K562 (cell line): ENCODE data around the gene ERAL1. TPM values are rescaled to one million over a fixed set of nuclear protein-coding genes. Genes with fewer than 3 reads are reported as not detected.

Source experiments
- ATAC-seq: fragments of 200-7000 bp; cut with Tn5 transposase; 3 replicates; pipeline ENCODE4 v1.9.1; 2020; ENCODE audit warnings: moderate library complexity
- Bru-seq: library from RNA; stranded (reverse); fragments of 400-500 nt; gene quantifications from one replicate; lab custom pipeline; 2021; lab: Mats Ljungman, UMichigan
- BruChase-seq, 2 experiments: library from RNA; stranded (reverse); fragments of 400-500 nt; gene quantifications; one replicate each; lab custom pipeline; 2021; lab: Mats Ljungman, UMichigan
- BruUV-seq: library from RNA; stranded (reverse); fragments of 400-500 nt; replicated peaks from 2 replicates; lab custom pipeline; 2021; lab: Mats Ljungman, UMichigan
- CTCF ChIA-PET: fragments of 300-600 bp; formaldehyde crosslinking; extraction: SDS; loops from one replicate; lab custom pipeline; 2021; ENCODE audit warnings: low intra/inter-chr PET ratio; lab: Yijun Ruan, JAX
- POLR2A ChIA-PET: fragments of 300-600, 350-650 bp; sonication (Branson Sonifier 250); formaldehyde crosslinking; extraction: SDS; loops from one replicate; lab custom pipeline; 2021; ENCODE audit warnings: antibody characterized with exemption, inconsistent platforms; lab: Yijun Ruan, JAX
- DNase-seq, 4 experiments: peaks; one replicate each; pipeline versions ENCODE4 v3.0.0 to v3.0.0-alpha.2; 2011 to 2018; ENCODE audit warnings: low spot score in 3 of 4, mixed read lengths in 3 of 4; ENCODE audit errors: extremely low read depth in 1 of 4
- FAIRE-seq: peaks from 2 replicates; lab custom pipeline; 2011; peaks lifted over from hg19 to GRCh38; lab: Jason Lieb, UNC
- H2AFZ ChIP-seq: 2 replicates; pipeline ENCODE4 v1.6.0; 2011; ENCODE audit warnings: low read depth, low read length, control low read depth, inconsistent platforms
- H3K27ac ChIP-seq: fragments of 200-600 bp; 3 replicates; pipeline ENCODE4 v1.8.0; 2011; ENCODE audit warnings: low read depth, mild to moderate bottlenecking, control low read depth, inconsistent platforms, low read length, moderate library complexity, mixed read lengths; ENCODE audit errors: extremely low read depth
- H3K27me3 ChIP-seq, 2 experiments: fragments of 300-600 bp in 1 of 2; 2 replicates in 1 of 2; 3 replicates in 1 of 2; pipeline versions ENCODE4 v1.6.0 to v1.8.0; 2011; ENCODE audit warnings: inconsistent platforms in 2 of 2, low read length in 2 of 2, mild to moderate bottlenecking in 1 of 2, mixed read lengths in 1 of 2, moderate library complexity in 1 of 2; ENCODE audit not compliant: control insufficient read depth in 2 of 2, insufficient read depth in 2 of 2
- H3K36me3 ChIP-seq: fragments of 300-600 bp; 3 replicates; pipeline ENCODE4 v1.8.0; 2011; ENCODE audit warnings: mild to moderate bottlenecking, low read length, inconsistent platforms; ENCODE audit not compliant: control insufficient read depth, insufficient read depth
- H3K4me1 ChIP-seq, 2 experiments: fragments of 200-600 bp in 1 of 2; replicated peaks in 1 of 2; 2 replicates in 1 of 2; 3 replicates in 1 of 2; pipeline versions ENCODE4 v1.5.1 to v1.8.0; 2011; ENCODE audit warnings: inconsistent platforms in 2 of 2, low read length in 2 of 2, mild to moderate bottlenecking in 1 of 2, mixed read lengths in 1 of 2, moderate library complexity in 1 of 2; ENCODE audit not compliant: control insufficient read depth in 2 of 2, insufficient read depth in 2 of 2
- H3K4me2 ChIP-seq: 2 replicates; pipeline ENCODE4 v1.6.1; 2011; ENCODE audit warnings: low read length, control low read depth, inconsistent platforms, mixed read lengths; ENCODE audit not compliant: insufficient read depth
- H3K4me3 ChIP-seq: fragments of 200-600 bp; sonication (generic), shearing (Covaris generic); 2 replicates; pipeline ENCODE4 v1.5.1; 2016; ENCODE audit warnings: control low read depth, inconsistent platforms
- H3K79me2 ChIP-seq: fragments of 200-600 bp; 3 replicates; pipeline ENCODE4 v1.8.0; 2011; ENCODE audit warnings: low read length, inconsistent platforms; ENCODE audit not compliant: control insufficient read depth, insufficient read depth
- H3K9ac ChIP-seq, 2 experiments: 2 replicates each; pipeline versions ENCODE4 v1.6.0 to v1.6.1; 2011; ENCODE audit warnings: low read depth in 2 of 2, low read length in 2 of 2, control low read depth in 1 of 2, inconsistent platforms in 1 of 2, mild to moderate bottlenecking in 1 of 2, mixed read lengths in 1 of 2; ENCODE audit not compliant: insufficient read depth in 1 of 2
- H3K9me1 ChIP-seq: one replicate; pipeline ENCODE4 v1.6.0; 2011; ENCODE audit warnings: inconsistent platforms, mild to moderate bottlenecking, low read length, moderate library complexity; ENCODE audit not compliant: control insufficient read depth, insufficient read depth
- H3K9me3 ChIP-seq: replicated peaks from 2 replicates; pipeline ENCODE4 v1.5.1; 2011; ENCODE audit warnings: low read depth, low read length, inconsistent platforms; ENCODE audit not compliant: control insufficient read depth, insufficient read depth
- H4K20me1 ChIP-seq: replicated peaks from 2 replicates; pipeline ENCODE4 v1.6.1; 2011; ENCODE audit warnings: low read length, inconsistent platforms, mixed read lengths; ENCODE audit not compliant: control insufficient read depth, insufficient read depth
- HDAC6 ChIP-seq: IDR thresholded peaks from 2 replicates; pipeline ENCODE4 v1.6.1; 2012; ENCODE audit warnings: low read depth, mild to moderate bottlenecking, control low read depth, inconsistent platforms, low read length, moderate library complexity
- MYC ChIP-seq, 2 experiments: fragments of 250-450 bp in 1 of 2; sonication (Bioruptor Pico) in 1 of 2; IDR thresholded peaks; 2 replicates each; pipeline versions ENCODE4 v1.5.1 to v1.6.1; 2012 to 2021; ENCODE audit warnings: low read depth in 2 of 2, borderline replicate concordance in 1 of 2, improper control_type of control experiment in 1 of 2, low read length in 1 of 2, mild to moderate bottlenecking in 1 of 2, moderate library complexity in 1 of 2
- REST ChIP-seq, 2 experiments: fragments of 450-650 bp; formaldehyde crosslinking in 1 of 2; IDR thresholded peaks; 2 replicates each; pipeline versions ENCODE4 v1.4.0 to v1.6.1; 2014 to 2020; ENCODE audit warnings: mild to moderate bottlenecking in 2 of 2, borderline replicate concordance in 1 of 2, low read depth in 1 of 2
- RNF2 ChIP-seq: sonication (generic); IDR thresholded peaks from 2 replicates; pipeline ENCODE4 v1.6.1; 2016
- TAF15 ChIP-seq: fragments of 200-400 bp; formaldehyde crosslinking; IDR thresholded peaks from 2 replicates; pipeline ENCODE4 v1.6.1; 2017; ENCODE audit warnings: mild to moderate bottlenecking, low read depth, low read length, moderate library complexity
- WGBS: fragments of 100-300 bp; shearing (Covaris generic); methylation state at CpG from one replicate; pipeline ENCODE4 v1.1.6; 2016; ENCODE audit warnings: low coverage, mixed read lengths; ENCODE audit not compliant: insufficient coverage; ENCODE audit errors: missing lambda C conversion rate; 5-methylcytosine and 5-hydroxymethylcytosine counted together
- in situ Hi-C: fragments of 300-500 bp; cut with MboI; formaldehyde crosslinking; loops from 4 replicates; pipeline ENCODE4 v1.15.0; 2018; ENCODE audit warnings: inconsistent platforms, mixed read lengths
- intact Hi-C: fragments of 100-400 bp; cut with micrococcal nuclease; formaldehyde crosslinking; loops from 2 replicates; pipeline ENCODE4 v1.14.2; 2022
- long read RNA-seq, 3 experiments: library from polyadenylated mRNA in 2 of 3; library from RNA in 1 of 3; unstranded in 2 of 3; stranded (forward) in 1 of 3; transcript quantifications; one replicate each; pipeline ENCODE4 v2.0.0, GENCODE V29; 2019 to 2022
- polyA minus RNA-seq, 3 experiments: library from RNA; depleted of rRNA, polyadenylated mRNA; stranded (reverse); fragments of >200 nt; gene quantifications; 2 replicates each; pipeline ENCODE4 v1.2.3, GENCODE V29; 2011
- polyA plus RNA-seq, 8 experiments: library from polyadenylated mRNA; depleted of rRNA in 4 of 8; stranded (reverse) in 5 of 8; unstranded in 3 of 8; fragments of >200 nt; fragmentation: Nextera tagmentation in 2 of 8; fragmentation: Illumina TruSeq in 1 of 8; extraction: Ambion mirVana in 2 of 8; extraction: Trizol in 1 of 8; gene quantifications; 2 replicates each; pipeline versions ENCODE4 v1.2.1 to v1.2.3, GENCODE V29; 2011 to 2014; ENCODE audit warnings: inconsistent platforms in 1 of 8, missing spikeins in 1 of 8
- total RNA-seq, 7 experiments: library from RNA; depleted of rRNA in 6 of 7; stranded (reverse); fragments of >200 nt in 6 of 7; fragmentation: Illumina TruSeq in 2 of 7; extraction: Trizol in 2 of 7; gene quantifications; 2 replicates each; pipeline versions ENCODE4 v1.2.1 to v1.2.3, GENCODE V29; 2011 to 2021; ENCODE audit warnings: low replicate concordance in 1 of 7

The ERAL1 gene
- total RNA-seq (2011; cell fraction: chromatin; rRNA removed; ENCODE audit: low replicate concordance): 47.5 and 136 TPM in 2 replicates
- total RNA-seq (2011; cell fraction: nucleolus; rRNA removed): 90.7 and 91.3 TPM in 2 replicates
- 66.9 and 68.4 TPM in 2 replicates for total RNA-seq (2011; cell fraction: nucleoplasm; rRNA removed)
- total RNA-seq (2014; rRNA removed) (65.2 and 82.2 TPM in 2 replicates), total RNA-seq (2014; rRNA removed; fragmentation: Illumina TruSeq; extraction: Trizol) (35.9 and 37.5 TPM in 2 replicates), total RNA-seq (2015; rRNA removed; fragmentation: Illumina TruSeq; extraction: Trizol) (42.2 and 44.8 TPM in 2 replicates), total RNA-seq (2021) (97.5 and 98.3 TPM in 2 replicates), polyA plus RNA-seq (2011; rRNA removed) (123 and 132 TPM in 2 replicates), polyA plus RNA-seq (2014; fragmentation: Illumina TruSeq; extraction: Trizol) (143 and 149 TPM in 2 replicates), polyA plus RNA-seq (2014; fragmentation: Nextera tagmentation; extraction: Ambion mirVana) (100 to 1,000 TPM; 306 to 351 TPM), polyA plus RNA-seq (2014; rRNA removed) (106 and 135 TPM in 2 replicates), polyA minus RNA-seq (2011; rRNA and poly(A)+ RNA removed) (74.6 and 135 TPM in 2 replicates), Bru-seq, nascent RNA (percentile 83 among the genes with signal in this experiment), BruChase-seq, experiment 1, labeled RNA remaining after a 2-hour chase (percentile 87 among the genes with signal in this experiment), BruChase-seq, experiment 2, labeled RNA remaining after a 6-hour chase (percentile 90 among the genes with signal in this experiment)
- polyA plus RNA-seq (2011; cell fraction: cytosol; rRNA removed): 145 and 255 TPM in 2 replicates
- 106 and 137 TPM in 2 replicates for polyA plus RNA-seq (2011; cell fraction: nucleus; rRNA removed)
- polyA plus RNA-seq (2012): 90.4 and 103 TPM in 2 replicates
- polyA minus RNA-seq (2011; cell fraction: cytosol; rRNA and poly(A)+ RNA removed): 72.4 and 111 TPM in 2 replicates
- polyA minus RNA-seq (2011; cell fraction: nucleus; rRNA and poly(A)+ RNA removed): 45.1 and 67.7 TPM in 2 replicates
- long read RNA-seq, experiment 1, transcript ERAL1-201 (10 exons, 1,925 nt): major isoform, 341 of 403 reads
- long read RNA-seq, experiment 1, partial matches to known transcripts: 19 of 403 reads
- long read RNA-seq, experiment 1, other reads (novel, unspliced or antisense): 41 of 403 reads
- long read RNA-seq, experiment 2, transcript ERAL1-201 (10 exons, 1,925 nt): major isoform, 80 of 141 reads
- long read RNA-seq, experiment 2, partial matches to known transcripts: 20 of 141 reads
- long read RNA-seq, experiment 2, other reads (novel, unspliced or antisense): 41 of 141 reads
- long read RNA-seq, experiment 3, transcript ERAL1-201 (10 exons, 1,925 nt): major isoform, 199 of 231 reads
- long read RNA-seq, experiment 3, partial matches to known transcripts: 8 of 231 reads
- long read RNA-seq, experiment 3, other reads (novel, unspliced or antisense): 24 of 231 reads

GRCh38 chr17:28854457-28855335 lies at the start of gene ERAL1:
TSS of gene ERAL1 (plus strand) at chr17:28855016. CDS start at chr17:28855035, 19 bp downstream.
- ChIA-PET POLR2A (interaction anchor here (0.9 to 1.7 kb wide), 5 partner anchors 9 to 127 kb away, joined by 3 to 5 read pairs (median 3); partner anchors contain the start of genes FAM222B and NEK8), CTCF (interaction anchor here (0.6 kb wide), 1 partner anchor 1768 kb away, joined by 3 read pairs; no protein-coding TSS in a partner anchor)
- Histone ChIP-seq H3K4me2 (peak within 1 kb of the TSS; percentile 92), H3K4me3 (peak within 1 kb of the TSS; percentile 62), H3K9me3 (peaks cover 3% of the 10 kb centered on the region), H3K27ac (peak within 1 kb of the TSS; percentile 71), H3K9ac (peak within 1 kb of the TSS; percentile 77 to 93), H4K20me1 (no peaks in the 10 kb centered on the region), H3K36me3 (peaks cover 29% of the 10 kb centered on the region), H3K79me2 (peaks cover 42% of the 10 kb centered on the region), H3K9me1 (no peaks in the 10 kb centered on the region), H3K4me1 (peaks cover 10 to 14% of the 10 kb centered on the region in 2 experiments; a peak in 4 of 5 replicates), H2AFZ (peak within 1 kb of the TSS; percentile 93), H3K27me3 (no peaks in the 10 kb centered on the region)
- TSS peak; percentile 74 for BruUV-seq
- in situ Hi-C loops: no loop called here
- DNase-seq (peak; percentile 88 to 96 (median 90)), FAIRE-seq (peak; percentile 98), ATAC-seq (peak; percentile 99)
- intact Hi-C loops: no loop called here
- 1% methylated on average over 42 of the region's 42 CpGs for WGBS
- TF ChIP-seq MYC (IDR thresholded peaks at IDR 0.05; ENCODE audit: low read depth, low read length) (peak; percentile 92), MYC (CRISPR knock-in tag; IDR thresholded peaks at IDR 0.05; ENCODE audit: borderline replicate concordance, low read depth) (peak; percentile 51; the same call in 1 of the 2 replicates), RNF2 (peak; percentile 73; the same call in 1 of the 2 replicates), TAF15 (0 out of 2 replicates have a peak, but pooled peaks have one; percentile 66), REST (IDR thresholded peaks at IDR 0.05; ENCODE audit: borderline replicate concordance) (no peak), REST (CRISPR knock-in tag; IDR thresholded peaks at IDR 0.05; ENCODE audit: low read depth) (no peak), HDAC6 (no peak)
